HG03025 (cell line): ENCODE measurements around the gene HAUS6.
"Not testable (repeated sequence)": the region's sequence is repeated elsewhere in the genome, so short reads cannot be mapped to it uniquely, and the experiment has no call there.

Experiments
- ATAC-seq: cut with Tn5 transposase; IDR thresholded peaks from one replicate; pipeline ENCODE4 v1.9.1; 2021; ENCODE audit warnings: mild to moderate bottlenecking, moderate library complexity; ENCODE audit not compliant: unreplicated experiment, low FRiP score

The HAUS6 gene

GRCh38 chr9:19119246-19119645 is 16.5 kb upstream of the HAUS6 start:
- no peak for ATAC-seq

- ATAC-seq: no peak
These were observed 14.5 kb upstream of the HAUS6 start for GRCh38 chr9:19117039-19117716.

GRCh38 chr9:19116107-19116790 is 13.5 kb upstream of the HAUS6 start:
- no peak for ATAC-seq

GRCh38 chr9:19114680-19115270 is 12.1 kb upstream of the HAUS6 start:
- ATAC-seq: no peak

- ATAC-seq: no peak
These were observed 11.4 kb upstream of the HAUS6 start for GRCh38 chr9:19113964-19114679.

GRCh38 chr9:19113064-19113611 is 10.4 kb upstream of the HAUS6 start:
- not testable (repeated sequence) for ATAC-seq

GRCh38 chr9:19108038-19108437 is 5.3 kb upstream of the HAUS6 start:
- ATAC-seq: no peak

- ATAC-seq: no peak
These were observed 2.0 kb upstream of the HAUS6 start for GRCh38 chr9:19104515-19105282.

GRCh38 chr9:19102181-19102630 is 498 bp downstream of the HAUS6 start:
- peak; percentile 35 for ATAC-seq

GRCh38 chr9:19101203-19101602 is 1.5 kb downstream of the HAUS6 start:
- ATAC-seq: no peak

- ATAC-seq: not testable (repeated sequence)
These were observed 5.3 kb downstream of the HAUS6 start for GRCh38 chr9:19097431-19097830.

- ATAC-seq: no peak
These were observed 15.4 kb downstream of the HAUS6 start for GRCh38 chr9:19087106-19088000.

GRCh38 chr9:19085295-19085694 is 17.4 kb downstream of the HAUS6 start:
- ATAC-seq: no peak

- ATAC-seq: no peak
These were observed 27.9 kb downstream of the HAUS6 start for GRCh38 chr9:19074836-19075235.

- ATAC-seq: no peak
These were observed 28.5 kb downstream of the HAUS6 start for GRCh38 chr9:19074229-19074628.

- no peak for ATAC-seq
These were observed 45.7 kb downstream of the HAUS6 start for GRCh38 chr9:19057033-19057432.

- no peak for ATAC-seq
These were observed 51.8 kb downstream of the HAUS6 start for GRCh38 chr9:19050637-19051591.
